Ovary (tissue), 3 donors: ENCODE measurements around the gene MINDY2.

ENCODE experiments used
- EP300 ChIP-seq: sonication (generic); formaldehyde crosslinking; IDR thresholded peaks from one replicate; pipeline ENCODE4 v1.6.1; 2017; ENCODE audit warnings: antibody characterized with exemption
- POLR2A ChIP-seq: fragments of 450-650 bp; IDR thresholded peaks from one replicate; pipeline ENCODE4 v1.6.1; 2017; ENCODE audit warnings: antibody characterized with exemption, mild to moderate bottlenecking, moderate library complexity
- TF ChIP-seq, protein P1 (sequence below), 3 donors: fragments of 450-650 bp in 2 of 3; fragments of 200-600 bp in 1 of 3; IDR thresholded peaks; one replicate each; pipeline versions ENCODE4 v1.5.1 to v1.8.0; 2016 to 2022; ENCODE audit warnings: antibody characterized with exemption in 3 of 3, mild to moderate bottlenecking in 1 of 3
- donor health status: DM: no; HTN: no; CAD: no.

DNA sequence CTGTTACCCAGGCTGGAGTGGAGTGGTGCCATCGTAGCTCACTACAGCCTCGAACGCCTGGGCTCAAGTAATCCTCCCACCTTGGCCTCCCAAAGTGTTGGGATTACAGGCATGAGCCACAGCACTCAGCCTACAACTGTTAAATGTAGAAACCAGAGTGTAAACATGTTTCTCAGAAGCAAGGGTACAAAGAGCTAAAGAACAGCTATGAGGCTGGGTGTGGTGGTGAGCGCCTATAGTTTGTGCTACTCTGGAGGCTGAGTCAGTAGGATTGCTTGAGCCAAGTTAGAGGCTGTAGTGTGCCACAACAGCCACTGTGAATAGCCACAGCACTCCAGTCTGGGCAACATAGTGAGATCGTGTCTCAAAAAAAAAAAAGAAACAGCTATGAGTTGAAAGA is 4.8 kb upstream of the MINDY2 start:
- TF ChIP-seq POLR2A (no peak), EP300 (no peak)
- TF ChIP-seq, protein P1, sequence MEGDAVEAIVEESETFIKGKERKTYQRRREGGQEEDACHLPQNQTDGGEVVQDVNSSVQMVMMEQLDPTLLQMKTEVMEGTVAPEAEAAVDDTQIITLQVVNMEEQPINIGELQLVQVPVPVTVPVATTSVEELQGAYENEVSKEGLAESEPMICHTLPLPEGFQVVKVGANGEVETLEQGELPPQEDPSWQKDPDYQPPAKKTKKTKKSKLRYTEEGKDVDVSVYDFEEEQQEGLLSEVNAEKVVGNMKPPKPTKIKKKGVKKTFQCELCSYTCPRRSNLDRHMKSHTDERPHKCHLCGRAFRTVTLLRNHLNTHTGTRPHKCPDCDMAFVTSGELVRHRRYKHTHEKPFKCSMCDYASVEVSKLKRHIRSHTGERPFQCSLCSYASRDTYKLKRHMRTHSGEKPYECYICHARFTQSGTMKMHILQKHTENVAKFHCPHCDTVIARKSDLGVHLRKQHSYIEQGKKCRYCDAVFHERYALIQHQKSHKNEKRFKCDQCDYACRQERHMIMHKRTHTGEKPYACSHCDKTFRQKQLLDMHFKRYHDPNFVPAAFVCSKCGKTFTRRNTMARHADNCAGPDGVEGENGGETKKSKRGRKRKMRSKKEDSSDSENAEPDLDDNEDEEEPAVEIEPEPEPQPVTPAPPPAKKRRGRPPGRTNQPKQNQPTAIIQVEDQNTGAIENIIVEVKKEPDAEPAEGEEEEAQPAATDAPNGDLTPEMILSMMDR (IDR thresholded peaks at IDR 0.05): no peak
